Measurements from ENCODE around the gene RGS16.

The RGS16 gene

GRCh38 chr1:182608845-182609610 is 4.8 kb upstream of the RGS16 start:
- DNase-seq (ENCODE audit: low read depth): no peak

- DNase-seq (ENCODE audit: low read depth): no peak
Measured at GRCh38 chr1:182608236-182608635, 4.0 kb upstream of the RGS16 start.

DNA sequence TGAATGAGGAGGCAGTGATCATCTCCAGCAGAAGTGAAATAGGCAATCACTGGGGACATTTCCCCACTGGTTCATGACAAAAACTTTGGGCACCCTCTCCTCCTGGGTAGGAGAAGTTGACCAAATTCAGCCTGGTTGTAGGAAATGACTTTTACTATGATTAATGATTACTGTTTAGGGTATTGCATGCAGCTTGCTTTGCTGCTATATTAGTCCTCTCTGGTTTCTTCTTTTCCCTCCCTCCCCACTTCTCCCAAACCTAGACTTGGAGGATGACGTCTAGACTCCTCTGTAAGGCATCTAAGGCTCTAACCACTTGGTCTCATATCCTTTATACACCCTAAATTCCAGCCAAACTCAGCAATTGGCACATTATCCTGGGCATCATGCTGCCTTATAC is 3.4 kb upstream of the RGS16 start:
- DNase-seq (ENCODE audit: low read depth): no peak

DNA sequence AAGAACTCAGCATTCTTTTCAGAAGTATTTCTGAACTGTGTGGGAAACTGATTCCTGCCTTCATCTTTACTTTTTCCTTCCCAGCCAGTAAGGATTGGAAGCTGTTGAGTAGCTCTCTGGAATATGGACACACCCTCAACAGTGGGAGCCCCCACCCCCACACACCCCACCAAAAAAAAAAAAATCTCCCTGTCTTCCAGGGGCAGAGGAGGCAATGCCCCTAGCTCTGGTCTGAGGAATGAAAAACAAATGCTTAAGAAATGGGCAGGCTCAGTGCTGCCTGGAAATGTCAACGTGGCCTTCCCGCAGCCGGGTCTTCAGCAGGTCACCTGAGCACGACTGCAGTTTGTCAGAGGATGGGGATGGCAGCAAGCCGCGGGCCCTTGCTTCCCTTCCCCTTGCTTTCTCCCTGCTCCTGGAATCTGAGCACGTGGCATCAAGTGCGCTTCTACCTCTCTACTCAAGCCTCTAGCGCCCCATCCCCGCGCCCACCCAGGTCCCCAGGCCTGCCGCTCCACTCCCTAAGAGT is 479 bp downstream of the RGS16 start:
- no peak for DNase-seq (ENCODE audit: low read depth)

DNA sequence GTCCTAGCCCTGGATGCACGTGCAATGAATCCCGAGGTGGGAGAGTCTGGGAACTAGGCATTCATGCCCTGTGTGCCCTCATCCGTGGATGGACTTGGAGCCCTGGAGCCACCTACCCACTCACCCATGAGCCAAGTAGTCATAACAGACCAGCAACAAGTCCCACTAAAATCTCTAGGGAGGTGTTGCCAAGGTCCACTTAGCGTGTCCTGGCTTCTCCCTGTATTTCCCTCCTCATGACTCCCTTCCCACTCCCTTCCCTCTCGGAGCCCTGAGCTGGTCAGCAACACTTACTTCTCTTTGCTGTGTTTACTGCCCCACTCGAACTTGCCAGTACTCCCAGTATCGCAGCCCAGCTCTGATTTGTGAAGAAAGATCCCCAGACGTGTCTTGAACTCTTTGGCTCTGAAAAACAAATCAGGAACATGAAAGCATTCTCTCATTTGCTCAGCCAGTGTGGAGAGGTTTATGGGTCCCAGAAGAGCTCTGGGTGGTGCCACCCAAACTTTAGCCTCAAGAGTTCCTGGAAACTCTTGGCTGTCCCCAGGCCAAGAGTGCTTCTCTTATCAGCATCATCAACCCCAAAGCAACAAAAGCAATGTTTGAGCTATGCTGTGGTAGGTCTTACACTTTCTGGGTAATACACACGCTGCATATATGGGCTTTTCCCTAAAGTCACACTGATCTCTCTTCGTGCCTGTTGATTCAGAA is 1.1 kb downstream of the RGS16 start:
- no peak for DNase-seq (ENCODE audit: low read depth)

GRCh38 chr1:182601913-182602312 is 2.3 kb downstream of the RGS16 start:
- DNase-seq (ENCODE audit: low read depth): no peak

DNA sequence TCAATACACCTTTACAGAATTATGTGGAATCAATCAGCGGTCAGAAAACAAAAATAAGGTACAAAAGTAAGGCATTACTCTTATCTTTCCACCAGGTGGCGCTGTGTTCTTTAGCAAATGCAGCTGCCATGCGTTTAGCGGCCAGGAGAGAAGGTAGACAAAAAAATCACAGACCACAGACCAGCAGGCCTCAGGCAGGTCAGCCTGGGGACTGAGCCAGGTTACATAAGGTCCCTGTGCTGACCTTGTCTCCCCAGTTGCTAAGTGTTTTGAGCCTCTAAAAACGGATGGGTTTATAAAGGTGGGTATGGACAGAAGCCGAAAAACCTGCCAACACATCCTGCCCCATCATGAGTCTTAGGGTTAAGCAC is 2.8 kb downstream of the RGS16 start:
- DNase-seq (ENCODE audit: low read depth): peak; percentile 61

- DNase-seq (ENCODE audit: low read depth): no peak
Measured at GRCh38 chr1:182600745-182601415, 3.3 kb downstream of the RGS16 start.

GRCh38 chr1:182600036-182600713 is 4.0 kb downstream of the RGS16 start:
- no peak for DNase-seq (ENCODE audit: low read depth)

- no peak for DNase-seq (ENCODE audit: low read depth)
Measured at GRCh38 chr1:182599339-182599738, 4.8 kb downstream of the RGS16 start.

GRCh38 chr1:182598296-182598695 is 5.9 kb downstream of the RGS16 start:
- no peak for DNase-seq (ENCODE audit: low read depth)

DNA sequence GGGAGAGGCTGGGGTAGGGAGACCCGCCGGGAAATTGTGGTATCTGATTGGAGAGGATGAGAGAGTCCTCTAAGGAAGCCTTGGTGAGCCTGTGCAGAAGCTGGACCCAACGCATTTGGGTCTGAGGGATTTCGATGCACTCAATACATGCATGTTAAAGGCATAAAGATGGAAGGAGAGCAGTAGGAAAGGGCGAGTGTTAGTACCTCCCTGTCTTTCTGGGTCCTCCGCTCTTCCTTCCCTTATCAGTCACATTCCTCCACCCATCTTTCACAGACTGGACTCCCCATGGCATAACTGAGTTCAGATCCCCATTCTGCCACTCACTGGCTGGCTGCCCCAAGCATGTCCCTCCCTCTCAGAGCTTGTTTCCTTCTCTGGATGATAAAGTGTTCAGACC is 7.3 kb downstream of the RGS16 start:
- DNase-seq (ENCODE audit: low read depth): no peak

GRCh38 chr1:182595641-182596240 is 8.4 kb downstream of the RGS16 start:
- DNase-seq (ENCODE audit: low read depth): peak; percentile 54

DNA sequence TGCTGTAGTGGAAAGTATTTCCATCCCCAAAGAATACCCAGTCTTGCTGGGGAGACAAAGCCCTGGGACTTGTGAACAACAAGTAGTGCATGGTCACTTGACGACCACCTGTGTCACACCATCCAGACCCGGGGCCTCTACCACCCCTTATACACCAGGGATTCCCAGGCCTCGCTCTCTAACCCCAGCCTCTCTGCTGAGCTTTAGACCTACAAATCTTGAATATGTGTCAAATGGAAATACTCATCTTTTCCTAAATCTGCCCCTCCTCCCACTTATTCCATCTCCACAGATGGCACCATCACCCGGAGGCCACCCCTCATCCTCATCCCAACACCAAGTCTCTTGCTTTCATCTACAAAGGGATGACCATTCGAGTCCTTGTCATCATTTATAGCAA is 14.3 kb downstream of the RGS16 start:
- no peak for DNase-seq (ENCODE audit: low read depth)

GRCh38 chr1:182589520-182589919 is 14.7 kb downstream of the RGS16 start:
- DNase-seq (ENCODE audit: low read depth): no peak

DNA sequence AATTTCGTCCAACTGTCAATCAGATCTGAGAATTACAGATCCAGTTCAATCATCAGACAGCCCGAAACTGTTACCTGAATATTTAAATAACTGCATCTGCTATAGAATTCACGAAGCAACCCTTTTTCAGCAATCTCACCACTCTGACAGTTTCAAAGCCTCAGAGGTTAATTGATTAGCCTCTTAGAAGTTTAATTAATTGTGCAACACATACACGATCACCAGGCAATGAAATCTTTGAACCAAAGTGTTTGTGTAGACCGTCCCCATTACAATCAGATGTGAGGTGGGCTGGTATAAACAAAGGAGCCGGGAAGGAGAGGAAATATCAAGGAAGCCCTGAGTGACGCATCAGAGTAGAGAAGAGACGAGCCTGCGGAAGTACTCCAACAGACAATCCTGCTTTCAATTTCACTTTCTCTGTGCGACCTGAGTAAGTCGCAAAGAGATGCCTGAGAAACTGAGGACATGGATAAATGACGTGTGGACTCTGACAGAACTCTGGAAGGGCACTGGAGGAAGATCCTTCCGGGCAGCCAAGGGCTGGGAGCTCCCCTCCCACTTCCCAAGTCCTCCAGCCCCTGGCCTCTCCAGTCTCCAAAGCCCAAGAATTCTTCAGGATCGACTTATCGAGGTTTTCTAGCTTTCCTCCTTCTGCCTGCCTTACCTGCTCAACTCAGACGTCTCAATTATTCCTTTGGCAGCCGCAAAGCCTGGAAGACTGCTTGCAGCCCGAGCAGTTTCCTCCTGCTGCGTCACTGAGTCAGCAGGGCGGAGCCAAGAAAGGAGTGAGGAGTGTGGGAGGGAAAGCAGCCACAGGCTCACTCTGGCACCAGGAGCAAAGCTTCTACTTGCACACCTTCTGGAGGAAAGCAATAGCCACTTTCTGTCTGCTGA is 15.4 kb downstream of the RGS16 start, which contains the start of gene RNASEL:
RNASEL (minus strand) TSS at position 757 of the 897 bp plus-strand sequence. CDS start 2,450 bp downstream, outside the sequence.
- peak; percentile 53 for DNase-seq (ENCODE audit: low read depth)

DNA sequence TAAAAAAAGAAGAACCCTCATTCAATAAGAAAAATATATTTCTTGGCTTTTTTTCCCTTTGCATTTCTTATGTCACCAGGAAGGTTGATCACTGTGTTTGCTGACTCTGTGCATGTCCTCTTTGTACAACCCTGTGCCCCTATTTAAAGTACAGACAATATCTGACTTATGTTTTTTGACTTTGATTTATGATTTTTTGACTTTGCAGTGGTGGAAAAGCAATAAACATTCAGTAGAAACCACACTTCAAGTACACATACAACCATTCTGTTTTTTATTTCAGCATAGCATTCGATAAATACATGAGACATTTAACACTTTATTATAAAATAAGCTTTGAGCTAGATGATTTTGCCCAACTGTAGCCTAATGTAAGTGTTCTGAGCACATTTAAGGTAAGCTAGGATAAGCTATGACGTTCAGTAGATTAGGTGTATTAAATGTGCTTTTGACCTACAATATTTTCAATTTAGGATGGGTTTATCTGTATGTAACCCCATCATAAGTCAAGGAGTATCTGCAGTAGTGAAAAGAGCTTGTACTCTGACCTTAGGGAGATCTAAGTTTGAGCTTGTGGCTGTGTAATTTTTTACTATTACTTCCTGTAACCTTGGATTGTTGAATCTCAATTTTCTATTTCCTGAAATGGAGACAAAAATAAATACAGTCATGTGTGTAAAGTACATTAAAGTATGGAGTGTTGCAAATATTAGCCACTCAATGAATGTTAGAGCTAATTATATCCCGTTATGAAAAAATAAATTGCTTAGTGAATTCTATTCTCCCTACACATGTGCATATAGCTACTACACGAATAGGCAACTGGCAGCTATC is 16.3 kb downstream of the RGS16 start:
- no peak for DNase-seq (ENCODE audit: low read depth)

DNA sequence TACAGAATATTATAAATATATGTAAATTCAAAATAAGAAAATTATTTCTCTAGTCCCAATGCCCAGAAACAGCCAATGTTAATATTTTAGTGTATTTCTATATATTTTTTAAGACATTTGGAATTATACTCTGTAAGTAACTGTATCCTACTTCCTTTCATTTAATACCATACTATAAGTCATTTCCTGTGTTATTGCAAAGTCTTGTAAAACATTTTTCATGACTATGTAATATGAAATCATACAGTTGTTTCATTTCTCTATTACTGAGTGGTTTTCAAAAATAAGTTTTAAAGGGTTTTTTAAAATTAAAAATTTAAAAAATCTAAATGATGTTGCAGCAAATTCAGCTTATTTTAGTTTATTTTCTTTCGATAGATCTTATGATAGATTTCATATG is 17.1 kb downstream of the RGS16 start:
- no peak for DNase-seq (ENCODE audit: low read depth)

GRCh38 chr1:182586380-182586779 is 17.8 kb downstream of the RGS16 start:
- no peak for DNase-seq (ENCODE audit: low read depth)

DNA sequence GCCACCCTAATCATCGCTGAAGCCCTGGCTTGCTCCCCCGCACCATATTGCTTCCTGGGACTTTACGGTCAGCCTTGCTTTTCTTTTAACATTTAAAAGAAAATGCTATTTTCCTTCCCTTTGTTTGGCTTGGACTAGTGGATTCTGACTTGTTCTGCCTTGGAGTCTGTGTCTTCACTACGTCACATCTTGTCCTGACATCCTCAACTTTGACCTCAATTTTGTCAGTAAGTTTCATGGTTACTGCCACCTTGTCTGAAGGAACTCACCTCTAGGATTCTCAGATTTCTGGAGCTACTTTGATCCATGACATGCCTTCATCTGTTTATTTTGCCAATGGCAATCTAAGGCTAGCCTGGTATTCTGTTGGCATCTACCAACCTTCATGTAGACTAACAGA is 19.4 kb downstream of the RGS16 start:
- no peak for DNase-seq (ENCODE audit: low read depth)
